Parathyroid adenoma (tissue), 2 donors: ENCODE measurements around the gene ADGRD1.

Experiments used
- H2AFZ ChIP-seq: fragments of 300-600 bp; sonication (generic); one replicate; pipeline ENCODE4 v1.7.0; 2017; ENCODE audit warnings: antibody characterized with exemption, mild to moderate bottlenecking
- H3K27ac ChIP-seq: fragments of 300-600 bp; sonication (generic); one replicate; pipeline ENCODE4 v1.7.0; 2017
- H3K27me3 ChIP-seq: fragments of 300-600 bp; sonication (generic); one replicate; pipeline ENCODE4 v1.7.0; 2017; ENCODE audit warnings: low read length; ENCODE audit not compliant: control insufficient read depth, insufficient read depth
- H3K36me3 ChIP-seq: fragments of 300-600 bp; sonication (generic); one replicate; pipeline ENCODE4 v1.7.0; 2017; ENCODE audit warnings: low read length; ENCODE audit not compliant: control insufficient read depth, insufficient read depth
- H3K4me1 ChIP-seq: fragments of 300-600 bp; sonication (generic); one replicate; pipeline ENCODE4 v1.7.0; 2017; ENCODE audit warnings: control low read depth
- H3K4me2 ChIP-seq: fragments of 300-600 bp; sonication (generic); one replicate; pipeline ENCODE4 v1.7.0; 2017; ENCODE audit warnings: low read length
- H3K4me3 ChIP-seq: fragments of 300-600 bp; sonication (generic); one replicate; pipeline ENCODE4 v1.7.0; 2017; ENCODE audit warnings: low read depth, low read length
- H3K79me2 ChIP-seq: fragments of 300-600 bp; sonication (generic); one replicate; pipeline ENCODE4 v1.7.0; 2017; ENCODE audit warnings: control low read depth
- H3K9ac ChIP-seq: fragments of 300-600 bp; sonication (generic); one replicate; pipeline ENCODE4 v1.7.0; 2017; ENCODE audit warnings: mild to moderate bottlenecking
- H3K9me3 ChIP-seq: fragments of 300-600 bp; sonication (generic); one replicate; pipeline ENCODE4 v1.7.0; 2017; ENCODE audit warnings: low read length; ENCODE audit not compliant: control insufficient read depth
- TF ChIP-seq, protein P1 (sequence below): fragments of 300-600 bp; sonication (generic); IDR thresholded peaks from one replicate; pipeline ENCODE4 v1.7.0; 2017; ENCODE audit warnings: antibody characterized with exemption, mild to moderate bottlenecking
- donor health status: primary hyperparathyroidism.

ADGRD1 gene

DNA sequence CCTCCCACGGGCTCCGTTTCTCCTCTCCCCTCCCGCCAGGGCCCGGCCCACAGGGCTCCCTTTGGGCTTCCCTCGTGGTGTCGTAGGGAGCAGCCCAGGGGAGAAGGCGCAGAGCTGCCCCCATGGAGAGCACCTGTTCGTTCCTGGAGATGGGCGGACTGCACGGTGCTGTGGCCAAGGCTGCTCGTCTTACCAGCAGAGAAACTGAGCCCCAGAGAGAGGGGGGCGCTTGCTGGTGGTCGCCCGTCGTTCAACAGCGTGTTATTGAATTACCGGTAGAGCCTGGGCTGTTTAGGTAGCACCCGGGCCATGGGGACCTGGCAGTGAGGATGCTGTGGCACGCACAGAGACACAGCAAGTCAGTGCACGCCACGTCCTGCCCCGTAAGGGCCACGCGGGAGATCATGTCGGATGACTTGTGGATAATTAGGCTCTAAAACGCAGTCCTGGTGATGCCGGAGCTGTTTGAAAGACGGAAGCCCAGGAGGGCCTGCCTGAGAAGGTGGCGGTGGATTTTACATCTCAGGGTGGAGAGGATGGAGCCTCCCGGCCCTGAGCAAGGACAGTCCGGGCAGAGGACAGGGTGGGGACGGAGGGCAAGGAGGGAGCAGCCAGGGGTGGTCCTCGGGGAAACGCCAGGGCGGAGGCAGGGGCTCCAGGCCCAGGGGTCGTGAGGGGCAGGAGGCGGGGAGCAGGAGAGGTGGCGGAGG is 134.4 kb downstream of the ADGRD1 start:
- no peak overlapping the region for H3K4me2 ChIP-seq
- TF ChIP-seq, protein P1, sequence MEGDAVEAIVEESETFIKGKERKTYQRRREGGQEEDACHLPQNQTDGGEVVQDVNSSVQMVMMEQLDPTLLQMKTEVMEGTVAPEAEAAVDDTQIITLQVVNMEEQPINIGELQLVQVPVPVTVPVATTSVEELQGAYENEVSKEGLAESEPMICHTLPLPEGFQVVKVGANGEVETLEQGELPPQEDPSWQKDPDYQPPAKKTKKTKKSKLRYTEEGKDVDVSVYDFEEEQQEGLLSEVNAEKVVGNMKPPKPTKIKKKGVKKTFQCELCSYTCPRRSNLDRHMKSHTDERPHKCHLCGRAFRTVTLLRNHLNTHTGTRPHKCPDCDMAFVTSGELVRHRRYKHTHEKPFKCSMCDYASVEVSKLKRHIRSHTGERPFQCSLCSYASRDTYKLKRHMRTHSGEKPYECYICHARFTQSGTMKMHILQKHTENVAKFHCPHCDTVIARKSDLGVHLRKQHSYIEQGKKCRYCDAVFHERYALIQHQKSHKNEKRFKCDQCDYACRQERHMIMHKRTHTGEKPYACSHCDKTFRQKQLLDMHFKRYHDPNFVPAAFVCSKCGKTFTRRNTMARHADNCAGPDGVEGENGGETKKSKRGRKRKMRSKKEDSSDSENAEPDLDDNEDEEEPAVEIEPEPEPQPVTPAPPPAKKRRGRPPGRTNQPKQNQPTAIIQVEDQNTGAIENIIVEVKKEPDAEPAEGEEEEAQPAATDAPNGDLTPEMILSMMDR: no peak
- no peak overlapping the region for H3K4me3 ChIP-seq
- no peaks in the 10 kb centered on the region for H3K27me3 ChIP-seq
- H3K36me3 ChIP-seq: no peaks in the 10 kb centered on the region
- H3K79me2 ChIP-seq: no peaks in the 10 kb centered on the region
- H3K9me3 ChIP-seq: no peaks in the 10 kb centered on the region
- H3K9ac ChIP-seq: no peak overlapping the region
- no peak overlapping the region for H2AFZ ChIP-seq
- no peak overlapping the region for H3K27ac ChIP-seq
- H3K4me1 ChIP-seq: no peaks in the 10 kb centered on the region

DNA sequence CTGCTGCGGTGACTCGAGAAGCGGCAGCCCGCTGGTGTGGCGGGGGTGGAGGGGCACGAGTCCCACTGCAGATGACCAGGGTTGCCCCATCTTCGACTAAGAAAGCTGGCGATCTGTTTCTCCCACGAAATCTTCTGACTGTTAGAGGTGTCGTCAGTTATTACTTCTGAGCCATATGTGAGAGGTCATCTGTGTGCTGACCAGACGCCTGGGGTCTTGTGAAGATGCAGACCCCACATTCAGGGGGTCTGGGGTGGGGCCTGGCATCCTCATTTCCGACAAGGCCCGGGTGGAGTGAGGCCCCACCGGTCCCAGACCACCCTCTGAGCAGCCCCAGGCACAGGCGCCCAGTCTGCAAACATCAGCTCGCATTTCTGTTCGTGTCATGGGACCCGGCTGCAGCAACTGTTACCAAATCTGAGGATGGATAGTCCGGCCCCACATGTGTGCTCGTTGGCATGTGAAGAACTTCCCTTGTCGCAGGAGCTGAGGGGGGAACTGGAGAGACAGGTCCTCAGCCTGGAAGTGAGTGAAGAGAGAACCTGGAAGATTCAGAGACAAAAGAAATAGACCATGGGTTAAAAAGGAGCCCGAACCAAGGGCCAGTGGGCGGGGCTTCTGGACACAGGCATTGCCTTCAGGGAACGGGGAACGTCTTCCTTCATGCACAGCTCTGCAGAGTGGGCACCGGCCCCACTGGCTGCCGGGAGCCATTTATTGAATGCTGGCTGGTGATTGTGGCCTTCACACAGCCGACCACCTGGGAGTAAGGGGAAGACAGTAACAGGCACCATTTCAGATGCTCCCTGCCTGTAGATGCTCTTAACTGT is 135.2 kb downstream of the ADGRD1 start:
- Histone ChIP-seq H3K79me2 (no peaks in the 10 kb centered on the region), H3K9ac (no peak overlapping the region), H3K9me3 (no peaks in the 10 kb centered on the region), H3K4me2 (no peak overlapping the region), H3K36me3 (no peaks in the 10 kb centered on the region), H3K27ac (no peak overlapping the region), H3K4me1 (no peaks in the 10 kb centered on the region), H3K4me3 (no peak overlapping the region), H2AFZ (no peak overlapping the region), H3K27me3 (no peaks in the 10 kb centered on the region)
- TF ChIP-seq, protein P1: no peak

DNA sequence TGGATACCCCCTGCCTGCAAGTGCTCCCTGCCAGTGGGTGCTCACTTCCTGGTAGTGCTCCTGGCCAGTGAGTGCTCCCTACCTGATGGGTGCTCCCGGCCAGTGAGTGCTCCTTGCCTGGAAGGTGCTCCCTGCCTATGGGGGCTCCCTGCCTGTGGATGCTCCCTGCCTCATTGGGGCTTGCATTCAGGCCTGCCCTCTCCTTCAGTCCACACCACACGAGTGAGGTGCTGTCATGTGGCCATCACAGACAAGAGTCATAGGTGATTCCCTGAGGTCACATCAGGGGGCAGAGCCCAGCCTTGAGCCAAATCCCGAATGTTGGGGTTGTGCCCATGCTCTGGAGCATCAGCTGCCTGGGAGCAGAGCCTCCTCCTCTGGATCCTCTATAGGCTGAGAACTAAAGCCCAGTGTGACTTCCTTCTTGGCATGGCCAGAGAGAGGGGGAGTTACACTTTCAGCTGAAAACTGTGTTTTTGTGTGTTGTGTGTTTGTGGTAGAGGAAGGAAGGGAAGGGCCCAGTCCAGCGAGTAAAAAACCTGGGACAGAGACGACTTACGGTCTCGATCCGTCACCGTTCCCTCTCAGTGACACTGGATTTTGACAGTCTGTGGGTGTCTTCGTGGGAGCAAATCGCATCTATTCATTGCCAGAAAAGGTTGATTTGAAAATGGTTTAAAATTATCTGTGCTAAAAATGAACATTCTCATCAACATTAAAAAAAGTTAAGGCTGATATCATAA is 136.0 kb downstream of the ADGRD1 start:
- H3K9me3 ChIP-seq: no peaks in the 10 kb centered on the region
- no peaks in the 10 kb centered on the region for H3K27me3 ChIP-seq
- no peak overlapping the region for H3K4me2 ChIP-seq
- TF ChIP-seq, protein P1: no peak
- no peaks in the 10 kb centered on the region for H3K36me3 ChIP-seq
- H3K4me1 ChIP-seq: no peaks in the 10 kb centered on the region
- H3K4me3 ChIP-seq: no peak overlapping the region
- no peak overlapping the region for H3K9ac ChIP-seq
- no peak overlapping the region for H2AFZ ChIP-seq
- H3K27ac ChIP-seq: no peak overlapping the region
- no peaks in the 10 kb centered on the region for H3K79me2 ChIP-seq

- no peaks in the 10 kb centered on the region for H3K79me2 ChIP-seq
- H3K4me1 ChIP-seq: no peaks in the 10 kb centered on the region
- no peak overlapping the region for H3K27ac ChIP-seq
- TF ChIP-seq, protein P1: no peak
- no peak overlapping the region for H3K4me2 ChIP-seq
- H3K9me3 ChIP-seq: no peaks in the 10 kb centered on the region
- H2AFZ ChIP-seq: no peak overlapping the region
- no peak overlapping the region for H3K9ac ChIP-seq
- no peaks in the 10 kb centered on the region for H3K36me3 ChIP-seq
- H3K27me3 ChIP-seq: no peaks in the 10 kb centered on the region
- no peak overlapping the region for H3K4me3 ChIP-seq
These were observed 136.8 kb downstream of the ADGRD1 start for GRCh38 chr12:131090274-131091210.
